Kidney epithelial cell (primary cell): ENCODE data around the gene LOC128125822.
"Not testable (repeated sequence)": the region's sequence is repeated elsewhere in the genome, so short reads cannot be mapped to it uniquely, and the experiment has no call there.

Experiments used
- DNase-seq: peaks from one replicate; pipeline ENCODE4 v3.0.0-alpha.2; 2010; ENCODE audit warnings: low read depth
- H3K27me3 ChIP-seq: 2 replicates; pipeline ENCODE4 v1.6.0; 2011; ENCODE audit warnings: low read length; ENCODE audit not compliant: control insufficient read depth, insufficient read depth
- H3K36me3 ChIP-seq: 2 replicates; pipeline ENCODE4 v1.5.1; 2011; ENCODE audit warnings: low read length; ENCODE audit not compliant: control insufficient read depth, insufficient read depth
- H3K4me3 ChIP-seq: 2 replicates; pipeline ENCODE4 v1.5.1; 2011; ENCODE audit warnings: low read depth, mild to moderate bottlenecking, control low read depth, low read length
- TF ChIP-seq, protein P1 (sequence below): IDR thresholded peaks from 2 replicates; pipeline ENCODE4 v1.5.1; 2011; ENCODE audit warnings: mild to moderate bottlenecking, moderate library complexity, low read length, control low read depth, inconsistent platforms; ENCODE audit not compliant: insufficient read depth, poor library complexity, severe bottlenecking

LOC128125822 gene

DNA sequence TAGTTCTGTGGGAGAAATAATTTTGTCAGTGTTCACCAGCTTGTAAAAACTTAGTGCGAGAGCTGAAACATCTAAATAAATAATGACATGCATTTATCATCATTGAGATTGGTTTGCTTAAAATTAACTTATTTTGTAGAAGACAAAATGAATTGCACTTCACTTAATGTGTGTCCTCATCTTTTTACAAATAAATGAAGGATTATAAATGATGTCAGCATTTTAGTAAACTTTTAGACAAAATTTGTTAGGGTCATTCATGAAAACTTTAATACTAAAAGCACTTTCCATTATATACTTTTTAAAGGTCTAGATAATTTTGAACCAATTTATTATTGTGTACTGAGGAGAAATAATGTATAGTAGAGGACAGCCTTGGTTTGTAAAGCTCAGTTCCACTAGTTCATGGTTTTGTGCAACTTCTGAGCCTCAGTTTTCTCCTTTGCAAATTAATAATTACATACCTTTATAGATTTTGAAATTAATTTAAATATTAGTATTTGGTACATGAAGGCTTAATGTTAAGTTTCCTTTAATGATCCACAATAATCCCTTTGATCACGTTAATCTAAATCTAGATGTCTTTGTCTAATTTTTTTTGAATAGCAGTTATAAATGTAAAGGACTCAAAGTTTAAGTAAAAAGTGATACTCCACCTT lies 9.2 kb downstream of the LOC128125822 start:
- TF ChIP-seq, protein P1, sequence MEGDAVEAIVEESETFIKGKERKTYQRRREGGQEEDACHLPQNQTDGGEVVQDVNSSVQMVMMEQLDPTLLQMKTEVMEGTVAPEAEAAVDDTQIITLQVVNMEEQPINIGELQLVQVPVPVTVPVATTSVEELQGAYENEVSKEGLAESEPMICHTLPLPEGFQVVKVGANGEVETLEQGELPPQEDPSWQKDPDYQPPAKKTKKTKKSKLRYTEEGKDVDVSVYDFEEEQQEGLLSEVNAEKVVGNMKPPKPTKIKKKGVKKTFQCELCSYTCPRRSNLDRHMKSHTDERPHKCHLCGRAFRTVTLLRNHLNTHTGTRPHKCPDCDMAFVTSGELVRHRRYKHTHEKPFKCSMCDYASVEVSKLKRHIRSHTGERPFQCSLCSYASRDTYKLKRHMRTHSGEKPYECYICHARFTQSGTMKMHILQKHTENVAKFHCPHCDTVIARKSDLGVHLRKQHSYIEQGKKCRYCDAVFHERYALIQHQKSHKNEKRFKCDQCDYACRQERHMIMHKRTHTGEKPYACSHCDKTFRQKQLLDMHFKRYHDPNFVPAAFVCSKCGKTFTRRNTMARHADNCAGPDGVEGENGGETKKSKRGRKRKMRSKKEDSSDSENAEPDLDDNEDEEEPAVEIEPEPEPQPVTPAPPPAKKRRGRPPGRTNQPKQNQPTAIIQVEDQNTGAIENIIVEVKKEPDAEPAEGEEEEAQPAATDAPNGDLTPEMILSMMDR = no peak
- H3K36me3 ChIP-seq = no peaks in the 10 kb centered on the region

DNA sequence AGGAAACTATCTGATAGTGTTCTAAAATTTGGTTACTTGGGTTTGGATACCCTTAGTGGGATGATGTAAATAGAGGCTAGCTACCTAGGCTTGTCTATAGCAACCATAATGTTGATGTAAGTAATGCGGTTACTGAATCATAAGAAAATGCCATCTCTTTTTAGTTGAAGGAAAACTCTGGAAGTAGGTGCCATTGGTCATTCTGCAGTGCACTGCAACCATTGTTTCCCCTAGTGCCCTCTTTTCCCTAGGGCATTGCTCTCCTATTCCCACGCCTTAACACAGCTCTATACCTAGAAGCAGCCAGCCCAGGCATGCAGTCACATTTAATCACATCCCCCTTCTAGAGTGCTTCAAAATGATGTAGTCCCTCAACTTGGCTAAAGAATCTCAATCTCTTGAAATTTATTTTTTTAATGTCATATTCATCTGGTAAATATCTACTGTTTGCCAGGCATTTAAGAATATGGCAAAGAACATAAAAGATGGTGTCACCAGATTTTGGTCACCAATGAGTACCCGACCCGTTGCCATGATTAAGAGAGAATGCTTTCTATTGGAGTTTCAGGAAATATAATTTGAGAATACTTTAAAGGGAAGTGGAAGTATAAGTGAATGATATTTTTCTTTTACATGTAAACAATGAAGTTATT lies 10.4 kb downstream of the LOC128125822 start:
- TF ChIP-seq, protein P1 = no peak
- Histone ChIP-seq H3K27me3 (no peaks in the 10 kb centered on the region), H3K36me3 (no peaks in the 10 kb centered on the region), H3K4me3 (no peak overlapping the region)
- DNase-seq = no peak

More for the DNA sequence above, 9.2 kb downstream of the LOC128125822 start:
- no peak overlapping the region for H3K4me3 ChIP-seq
- DNase-seq = no peak
- no peaks in the 10 kb centered on the region for H3K27me3 ChIP-seq

DNA sequence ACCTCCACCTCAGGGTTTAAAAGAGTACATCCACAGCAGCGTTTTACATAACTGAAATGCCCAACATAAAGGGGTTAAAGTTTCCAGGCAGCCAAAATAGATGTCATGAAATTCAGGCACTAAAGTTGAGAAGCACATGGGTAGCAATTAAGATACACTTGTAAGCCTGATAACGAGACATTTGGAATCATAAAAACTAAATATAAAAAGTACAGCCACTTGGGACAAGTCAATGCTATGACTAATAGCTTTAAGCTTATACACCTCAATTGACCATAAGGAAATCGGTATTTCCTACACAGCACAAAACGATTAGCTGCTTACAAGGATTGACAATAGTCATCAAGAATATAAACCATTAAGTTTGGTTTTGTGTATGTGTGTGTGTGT lies 11.8 kb downstream of the LOC128125822 start:
- TF ChIP-seq, protein P1 = no peak
- no peak for DNase-seq
- Histone ChIP-seq H3K36me3 (no peaks in the 10 kb centered on the region), H3K27me3 (no peaks in the 10 kb centered on the region), H3K4me3 (no peak overlapping the region)

DNA sequence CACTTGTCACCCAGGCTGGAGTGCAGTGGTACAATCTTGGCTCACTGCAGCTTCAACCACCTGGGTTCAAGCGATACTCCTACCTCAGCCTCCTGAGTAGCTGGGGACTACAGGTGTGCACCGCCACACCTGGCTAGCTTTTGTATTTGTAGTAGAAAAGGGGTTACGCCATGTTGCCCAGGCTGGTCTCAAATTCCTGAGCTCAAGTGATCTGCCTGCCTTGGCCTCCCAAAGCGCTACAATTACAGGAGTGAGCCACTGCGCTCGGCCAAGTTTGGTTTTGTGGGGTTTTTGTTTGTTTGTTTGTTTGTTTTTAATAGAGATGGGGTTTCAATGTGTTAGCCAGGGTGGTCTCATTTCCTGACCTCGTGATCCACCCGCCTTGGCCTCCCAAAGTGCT lies 12.3 kb downstream of the LOC128125822 start:
- TF ChIP-seq, protein P1 = no peak
- Histone ChIP-seq H3K36me3 (no peaks in the 10 kb centered on the region), H3K27me3 (no peaks in the 10 kb centered on the region), H3K4me3 (no peak overlapping the region)
- DNase-seq = no peak

DNA sequence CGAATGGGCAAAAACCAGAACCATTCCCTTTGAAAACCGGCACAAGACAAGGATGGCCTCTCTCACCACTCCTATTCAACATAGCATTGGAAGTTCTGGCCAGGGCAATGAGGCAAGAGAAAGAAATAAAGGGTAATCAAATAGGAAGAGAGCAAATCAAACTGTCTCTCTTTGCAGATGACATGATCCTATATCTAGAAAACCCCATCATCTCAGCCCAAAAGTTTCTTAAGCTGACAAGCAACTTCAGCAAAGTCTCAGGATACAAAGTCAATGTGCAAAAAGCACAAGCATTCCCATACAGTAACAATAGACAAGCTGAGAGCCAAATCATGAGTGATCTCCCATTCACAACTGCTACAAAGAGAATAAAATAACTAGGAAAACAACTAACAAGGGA lies 13.4 kb downstream of the LOC128125822 start:
- H3K36me3 ChIP-seq, H3K4me3 ChIP-seq, H3K27me3 ChIP-seq, DNase-seq: not testable (repeated sequence)

DNA sequence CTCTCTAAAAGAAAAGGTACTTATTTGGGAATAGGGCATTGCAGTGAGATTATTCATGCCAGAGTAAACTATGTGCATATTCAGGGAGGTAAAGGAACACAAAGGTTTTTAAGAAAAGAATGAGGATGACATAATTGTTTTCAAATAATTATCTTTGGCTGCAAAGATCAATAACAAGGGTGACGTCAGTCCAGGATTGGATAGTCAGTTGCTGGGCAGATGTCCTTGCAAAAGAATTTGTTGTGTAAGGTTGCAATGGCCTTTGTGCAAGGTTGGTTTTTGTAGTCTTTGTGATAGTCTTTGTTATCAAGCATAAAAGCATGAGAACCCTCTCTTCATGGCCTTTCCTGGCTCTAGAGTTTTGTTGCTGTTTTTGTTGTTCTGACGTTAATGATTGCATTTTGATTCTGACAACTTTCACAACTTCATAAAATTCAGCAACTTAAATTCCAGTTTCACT lies 17.7 kb downstream of the LOC128125822 start:
- no peak for DNase-seq
- H3K27me3 ChIP-seq = no peaks in the 10 kb centered on the region
- H3K36me3 ChIP-seq = no peaks in the 10 kb centered on the region
- TF ChIP-seq, protein P1 = no peak
- H3K4me3 ChIP-seq = no peak overlapping the region
